ENCODE measurements around the gene SPRY4. TPM values are rescaled to one million over a fixed set of nuclear protein-coding genes. Genes with fewer than 3 reads are reported as not detected.
A peak's percentile ranks its signal among the peaks of the same experiment; 100 is the strongest.

The SPRY4 gene
- total RNA-seq, 4 donors from 2014 or later: 15.4 to 29.0 (median 24.5) TPM

GRCh38 chr5:142323480-142324135 is 1.2 kb downstream of the SPRY4 start:
- peak overlapping the region; percentile 62 to 87 (median 70) for H3K4me3 ChIP-seq
- no peaks in the 10 kb centered on the region for H3K9me3 ChIP-seq
- peak overlapping the region; percentile 85 to 96 (median 88) for H3K27ac ChIP-seq (replicated peaks in 1 of 4)
- intact Hi-C loops (cut with DNase I): loop anchor here (2.0 to 10.0 kb wide), 3 partner anchors 33 to 225 kb away; no protein-coding TSS in a partner anchor
- DNase-seq (ENCODE audit: extremely low spot score): no peak
- peaks cover 0 to 9% (median 3%) of the 10 kb centered on the region in 4 donors for H3K27me3 ChIP-seq
- TF ChIP-seq POLR2A (IDR thresholded peaks at IDR 0.05; ENCODE audit: low read depth): no peak
- TF ChIP-seq CTCF (IDR thresholded peaks at IDR 0.05): no peak
- TF ChIP-seq POLR2AphosphoS5 (IDR thresholded peaks at IDR 0.05): no peak
- H3K4me1 ChIP-seq: peaks cover 17 to 75% (median 70%) of the 10 kb centered on the region in 4 donors
- H3K36me3 ChIP-seq: no peaks in the 10 kb centered on the region
- 46% methylated on average over 19 of the region's 19 CpGs for WGBS

GRCh38 chr5:142322747-142323479 is 1.9 kb downstream of the SPRY4 start:
- intact Hi-C loops (cut with DNase I): loop anchor here (10.0 kb wide), 1 partner anchor 168 kb away; no protein-coding TSS in a partner anchor
- Histone ChIP-seq H3K27ac (replicated peaks in 1 of 4) (peak overlapping the region; percentile 85 to 96 (median 88)), H3K4me1 (peaks cover 20 to 81% (median 77%) of the 10 kb centered on the region in 4 donors), H3K9me3 (no peaks in the 10 kb centered on the region), H3K4me3 (peak overlapping the region; percentile 62 to 87 (median 70)), H3K27me3 (peaks cover 0 to 9% (median 3%) of the 10 kb centered on the region in 4 donors), H3K36me3 (no peaks in the 10 kb centered on the region)
- WGBS: 77% methylated on average over 13 of the region's 15 CpGs
- TF ChIP-seq POLR2A (IDR thresholded peaks at IDR 0.05; ENCODE audit: low read depth): no peak
- peak in 1 of 2 donors; percentile 17 for TF ChIP-seq POLR2AphosphoS5 (IDR thresholded peaks at IDR 0.05)
- no peak for TF ChIP-seq EP300 (IDR thresholded peaks at IDR 0.05)
- no peak for TF ChIP-seq CTCF (IDR thresholded peaks at IDR 0.05)
- DNase-seq (ENCODE audit: extremely low spot score): no peak

- peaks cover 26 to 87% (median 82%) of the 10 kb centered on the region in 4 donors for H3K4me1 ChIP-seq
- peak overlapping the region; percentile 85 to 96 (median 88) for H3K27ac ChIP-seq (replicated peaks in 1 of 4)
- intact Hi-C loops (cut with DNase I): loop anchor here (10.0 kb wide), 1 partner anchor 168 kb away; no protein-coding TSS in a partner anchor
- TF ChIP-seq POLR2AphosphoS5 (IDR thresholded peaks at IDR 0.05) (no peak), EP300 (IDR thresholded peaks at IDR 0.05) (no peak), POLR2A (IDR thresholded peaks at IDR 0.05; ENCODE audit: low read depth) (no peak), CTCF (IDR thresholded peaks at IDR 0.05) (no peak)
- DNase-seq (ENCODE audit: extremely low spot score): no peak
- no peaks in the 10 kb centered on the region for H3K9me3 ChIP-seq
- H3K4me3 ChIP-seq: peak overlapping the region; percentile 62 to 87 (median 70)
- H3K27me3 ChIP-seq: peaks cover 0 to 9% (median 3%) of the 10 kb centered on the region in 4 donors
- 91% methylated on average over 5 of the region's 5 CpGs for WGBS
- no peaks in the 10 kb centered on the region for H3K36me3 ChIP-seq
Observed at GRCh38 chr5:142322403-142322746, 2.4 kb downstream of the SPRY4 start.

GRCh38 chr5:142320851-142321560 is 3.8 kb downstream of the SPRY4 start:
- whole genome bisulfite sequencing: 47% methylated on average over 8 of the region's 8 CpGs

More at GRCh38 chr5:142320851-142321560, 3.8 kb downstream of the SPRY4 start:
- no peak for TF ChIP-seq POLR2A (IDR thresholded peaks at IDR 0.05; ENCODE audit: low read depth)
- no peak for TF ChIP-seq POLR2AphosphoS5 (IDR thresholded peaks at IDR 0.05)
- no peak for TF ChIP-seq CTCF (IDR thresholded peaks at IDR 0.05)
- TF ChIP-seq EP300 (IDR thresholded peaks at IDR 0.05): no peak
- no peak for DNase-seq (ENCODE audit: extremely low spot score)
- no peaks in the 10 kb centered on the region for H3K9me3 ChIP-seq
- no peaks in the 10 kb centered on the region for H3K36me3 ChIP-seq
- peaks cover 0 to 5% (median 2%) of the 10 kb centered on the region in 4 donors for H3K27me3 ChIP-seq
- H3K27ac ChIP-seq (replicated peaks in 1 of 4): peak overlapping the region; percentile 85 to 96 (median 88)
- peak overlapping the region; percentile 43 to 74 (median 64) for H3K4me3 ChIP-seq
- intact Hi-C loops (cut with DNase I): loop anchor here (10.0 kb wide), 1 partner anchor 166 kb away; no protein-coding TSS in a partner anchor
- peaks cover 34 to 92% (median 88%) of the 10 kb centered on the region in 4 donors for H3K4me1 ChIP-seq

Measured in esophagus muscularis mucosa (tissue), 4 donors.